ENCODE data around the gene ZW10.
A peak's percentile ranks its signal among the peaks of the same experiment; 100 is the strongest.

The ZW10 gene

GRCh38 chr11:113774174-113774503, 647 bp upstream of the ZW10 start:
- H3K27me3 ChIP-seq (ENCODE audit: insufficient read depth, poor library complexity, severe bottlenecking): no peaks in the 10 kb centered on the region
- peak overlapping the region; percentile 80 for H3K4me3 ChIP-seq (replicated peaks; ENCODE audit: insufficient read depth, low read length)
- TF ChIP-seq GABPA (IDR thresholded peaks at IDR 0.05; ENCODE audit: low read depth): no peak
- TF ChIP-seq POLR2AphosphoS5 (IDR thresholded peaks at IDR 0.05; ENCODE audit: low read depth): no peak
- no peak for TF ChIP-seq REST (IDR thresholded peaks at IDR 0.05; ENCODE audit: insufficient replicate concordance, low read depth)
- no peak for TF ChIP-seq CTCF (IDR thresholded peaks at IDR 0.05; ENCODE audit: insufficient read depth, low read length)
- no peak for TF ChIP-seq SPI1 (IDR thresholded peaks at IDR 0.05; ENCODE audit: borderline replicate concordance, low read depth)
- peak overlapping the region; percentile 71 for H3K27ac ChIP-seq (replicated peaks)
- DNase-seq (ENCODE audit: low read depth in 1 of 2, low spot score in 1 of 2): no peak

GRCh38 chr11:113773092-113773415, 438 bp downstream of the ZW10 start:
- TF ChIP-seq SPI1 (IDR thresholded peaks at IDR 0.05; ENCODE audit: borderline replicate concordance, low read depth) (no peak), REST (IDR thresholded peaks at IDR 0.05; ENCODE audit: insufficient replicate concordance, low read depth) (no peak), CTCF (IDR thresholded peaks at IDR 0.05; ENCODE audit: insufficient read depth, low read length) (no peak), POLR2AphosphoS5 (IDR thresholded peaks at IDR 0.05; ENCODE audit: low read depth) (no peak), GABPA (IDR thresholded peaks at IDR 0.05; ENCODE audit: low read depth) (no peak)
- H3K27me3 ChIP-seq (ENCODE audit: insufficient read depth, poor library complexity, severe bottlenecking): no peaks in the 10 kb centered on the region
- peak overlapping the region; percentile 80 for H3K4me3 ChIP-seq (replicated peaks; ENCODE audit: insufficient read depth, low read length)
- H3K27ac ChIP-seq (replicated peaks): peak overlapping the region; percentile 71
- DNase-seq (ENCODE audit: low read depth in 1 of 2, low spot score in 1 of 2): peak in 1 of 2 experiments; percentile 11

- Histone ChIP-seq H3K27me3 (ENCODE audit: insufficient read depth, poor library complexity, severe bottlenecking) (no peaks in the 10 kb centered on the region), H3K27ac (replicated peaks) (no peak overlapping the region), H3K4me3 (replicated peaks; ENCODE audit: insufficient read depth, low read length) (no peak overlapping the region)
- DNase-seq (ENCODE audit: low read depth in 1 of 2, low spot score in 1 of 2): no peak
- TF ChIP-seq CTCF (IDR thresholded peaks at IDR 0.05; ENCODE audit: insufficient read depth, low read length) (no peak), SPI1 (IDR thresholded peaks at IDR 0.05; ENCODE audit: borderline replicate concordance, low read depth) (no peak), REST (IDR thresholded peaks at IDR 0.05; ENCODE audit: insufficient replicate concordance, low read depth) (no peak), GABPA (IDR thresholded peaks at IDR 0.05; ENCODE audit: low read depth) (no peak), POLR2AphosphoS5 (IDR thresholded peaks at IDR 0.05; ENCODE audit: low read depth) (no peak)
Measured at GRCh38 chr11:113771964-113772363, 1.5 kb downstream of the ZW10 start.
